HEK293 (cell line): Measurements from ENCODE around the gene FMN1.

ENCODE experiments used
- CTCF ChIP-seq: fragments of 450-650 bp; formaldehyde crosslinking; IDR thresholded peaks from 2 replicates; pipeline ENCODE4 v1.5.1; 2016; ENCODE audit warnings: missing biosample characterization, missing genetic modification characterization
- ZNF837 ChIP-seq: fragments of 450-650 bp; formaldehyde crosslinking; IDR thresholded peaks from 2 replicates; pipeline ENCODE4 v1.5.1; 2016; ENCODE audit warnings: missing biosample characterization, missing genetic modification characterization

GRCh38 chr15:32893421-32893820 lies 301.1 kb downstream of the FMN1 start:
- TF ChIP-seq CTCF = no peak
- no peak for TF ChIP-seq ZNF837 (tag by site-specific recombination)
